HepG2 (cell line): ENCODE measurements around the gene TRPC4.

ENCODE experiments used
- BRCA1 ChIP-seq: sonication (generic); formaldehyde crosslinking; IDR thresholded peaks from 2 replicates; pipeline ENCODE4 v1.4.0; 2020; ENCODE audit warnings: missing genetic modification reagents
- CBX5 ChIP-seq: sonication (generic); formaldehyde crosslinking; IDR thresholded peaks from 2 replicates; pipeline ENCODE4 v1.4.0; 2020; ENCODE audit warnings: missing genetic modification reagents, borderline replicate concordance
- KAT7 ChIP-seq: IDR thresholded peaks from 2 replicates; pipeline ENCODE4 v1.6.1; 2018; ENCODE audit warnings: borderline replicate concordance, missing compliant biosample characterization
- MAZ ChIP-seq, 2 experiments: sonication (generic) in 1 of 2; formaldehyde crosslinking in 1 of 2; IDR thresholded peaks; 2 replicates each; pipeline versions ENCODE4 v1.5.0 to v1.6.1; 2012 to 2020; ENCODE audit warnings: low read depth in 2 of 2, mild to moderate bottlenecking in 2 of 2, borderline replicate concordance in 1 of 2, improper control_type of control experiment in 1 of 2, low read length in 1 of 2, missing genetic modification reagents in 1 of 2, moderate library complexity in 1 of 2
- NFIB ChIP-seq: sonication (generic); formaldehyde crosslinking; IDR thresholded peaks from 2 replicates; pipeline ENCODE4 v1.9.0; 2021; ENCODE audit warnings: missing genetic modification reagents, mild to moderate bottlenecking, borderline replicate concordance
- PCBP1 ChIP-seq: fragments of 200-400 bp; formaldehyde crosslinking; IDR thresholded peaks from 2 replicates; pipeline ENCODE4 v1.6.1; 2017; ENCODE audit warnings: mild to moderate bottlenecking, low read depth, low read length, borderline replicate concordance
- ZNF780A ChIP-seq: sonication (generic); formaldehyde crosslinking; IDR thresholded peaks from 2 replicates; pipeline ENCODE4 v1.8.0; 2022; ENCODE audit warnings: mild to moderate bottlenecking, missing genetic modification reagents, moderate library complexity

GRCh38 chr13:37769078-37769477, 100.5 kb downstream of the TRPC4 start:
- no peak for TF ChIP-seq MAZ (IDR thresholded peaks at IDR 0.05; ENCODE audit: borderline replicate concordance, low read depth, low read length)
- no peak for TF ChIP-seq MAZ (CRISPR knock-in tag; IDR thresholded peaks at IDR 0.05; ENCODE audit: low read depth)
- no peak for TF ChIP-seq CBX5 (CRISPR knock-in tag)
- no peak for TF ChIP-seq PCBP1
- TF ChIP-seq KAT7 (CRISPR knock-in tag), result no peak
- TF ChIP-seq BRCA1 (CRISPR knock-in tag), result no peak
- TF ChIP-seq NFIB (CRISPR knock-in tag), result no peak
- no peak for TF ChIP-seq ZNF780A (CRISPR knock-in tag)
